ENCODE measurements around the gene UQCRFS1.
"Not testable (repeated sequence)": the region's sequence is repeated elsewhere in the genome, so short reads cannot be mapped to it uniquely, and the experiment has no call there.

UQCRFS1 gene

GRCh38 chr19:29212356-29212647 is 649 bp downstream of the UQCRFS1 start:
- no peak for FAIRE-seq

GRCh38 chr19:29211562-29212355 is 1.2 kb downstream of the UQCRFS1 start:
- no peak for FAIRE-seq

- FAIRE-seq = not testable (repeated sequence)
Measured at GRCh38 chr19:29211041-29211440, 1.9 kb downstream of the UQCRFS1 start.

- FAIRE-seq = not testable (repeated sequence)
Measured at GRCh38 chr19:29210502-29210901, 2.4 kb downstream of the UQCRFS1 start.

GRCh38 chr19:29207403-29208187 is 5.4 kb downstream of the UQCRFS1 start:
- not testable (repeated sequence) for FAIRE-seq

- no peak for FAIRE-seq
Measured at GRCh38 chr19:29206453-29206852, 6.5 kb downstream of the UQCRFS1 start.

- no peak for FAIRE-seq
Measured at GRCh38 chr19:29202281-29202680, 10.7 kb downstream of the UQCRFS1 start.

- FAIRE-seq = no peak
Measured at GRCh38 chr19:29201855-29202254, 11.1 kb downstream of the UQCRFS1 start.

GRCh38 chr19:29194658-29195057 is 18.3 kb downstream of the UQCRFS1 start:
- FAIRE-seq = no peak

GRCh38 chr19:29193155-29193554 is 19.8 kb downstream of the UQCRFS1 start:
- FAIRE-seq = no peak

- no peak for FAIRE-seq
Measured at GRCh38 chr19:29191005-29191404, 21.9 kb downstream of the UQCRFS1 start.

GRCh38 chr19:29189033-29189360 is 24.0 kb downstream of the UQCRFS1 start:
- FAIRE-seq = no peak

GRCh38 chr19:29188289-29189032 is 24.5 kb downstream of the UQCRFS1 start:
- no peak for FAIRE-seq

GRCh38 chr19:29187676-29188075 is 25.3 kb downstream of the UQCRFS1 start:
- FAIRE-seq = no peak

GRCh38 chr19:29185427-29185826 is 27.5 kb downstream of the UQCRFS1 start:
- no peak for FAIRE-seq

GRCh38 chr19:29176981-29177754 is 35.8 kb downstream of the UQCRFS1 start:
- no peak for FAIRE-seq

GRCh38 chr19:29173896-29174295 is 39.1 kb downstream of the UQCRFS1 start:
- no peak for FAIRE-seq

GRCh38 chr19:29172302-29172701 is 40.6 kb downstream of the UQCRFS1 start:
- no peak for FAIRE-seq

GRCh38 chr19:29171525-29171924 is 41.4 kb downstream of the UQCRFS1 start:
- no peak for FAIRE-seq

GRCh38 chr19:29170554-29170953 is 42.4 kb downstream of the UQCRFS1 start:
- FAIRE-seq = no peak

- no peak for FAIRE-seq
Measured at GRCh38 chr19:29162694-29163093, 50.3 kb downstream of the UQCRFS1 start.

- FAIRE-seq = no peak
Measured at GRCh38 chr19:29155683-29156082, 57.3 kb downstream of the UQCRFS1 start.
